ENCODE measurements around the gene HMGN3.

GRCh38 chr6:79223611-79224404 lies 10.7 kb downstream of the HMGN3 start:
- no peak for TF ChIP-seq CTCF (optimal IDR thresholded peaks at IDR 0.05 in 1 of 3, IDR thresholded peaks at IDR 0.05 in 1 of 3, conservative IDR thresholded peaks at IDR 0.05 in 1 of 3; ENCODE audit: extremely low read depth in 1 of 3, insufficient read depth in 2 of 3, low read length in 3 of 3)
- no peak for TF ChIP-seq EZH2 (IDR thresholded peaks at IDR 0.05; ENCODE audit: low read length)

Data from keratinocyte (primary cell).